GM12865 (cell line): Measurements from ENCODE around the gene LRRK1.

Experiments used
- DNase-seq: peaks from one replicate; pipeline ENCODE4 v3.0.0; 2010; ENCODE audit warnings: low read depth
- H3K4me3 ChIP-seq: 2 replicates; pipeline ENCODE4 v1.5.1; 2011; ENCODE audit warnings: mild to moderate bottlenecking, low read depth, low read length, control low read depth
- TF ChIP-seq, protein P1 (sequence below): IDR thresholded peaks from 2 replicates; pipeline ENCODE4 v1.5.1; 2011; ENCODE audit warnings: low read length, control low read depth, low read depth, inconsistent platforms; ENCODE audit not compliant: insufficient read depth; ENCODE audit errors: missing control alignments

The LRRK1 gene

DNA sequence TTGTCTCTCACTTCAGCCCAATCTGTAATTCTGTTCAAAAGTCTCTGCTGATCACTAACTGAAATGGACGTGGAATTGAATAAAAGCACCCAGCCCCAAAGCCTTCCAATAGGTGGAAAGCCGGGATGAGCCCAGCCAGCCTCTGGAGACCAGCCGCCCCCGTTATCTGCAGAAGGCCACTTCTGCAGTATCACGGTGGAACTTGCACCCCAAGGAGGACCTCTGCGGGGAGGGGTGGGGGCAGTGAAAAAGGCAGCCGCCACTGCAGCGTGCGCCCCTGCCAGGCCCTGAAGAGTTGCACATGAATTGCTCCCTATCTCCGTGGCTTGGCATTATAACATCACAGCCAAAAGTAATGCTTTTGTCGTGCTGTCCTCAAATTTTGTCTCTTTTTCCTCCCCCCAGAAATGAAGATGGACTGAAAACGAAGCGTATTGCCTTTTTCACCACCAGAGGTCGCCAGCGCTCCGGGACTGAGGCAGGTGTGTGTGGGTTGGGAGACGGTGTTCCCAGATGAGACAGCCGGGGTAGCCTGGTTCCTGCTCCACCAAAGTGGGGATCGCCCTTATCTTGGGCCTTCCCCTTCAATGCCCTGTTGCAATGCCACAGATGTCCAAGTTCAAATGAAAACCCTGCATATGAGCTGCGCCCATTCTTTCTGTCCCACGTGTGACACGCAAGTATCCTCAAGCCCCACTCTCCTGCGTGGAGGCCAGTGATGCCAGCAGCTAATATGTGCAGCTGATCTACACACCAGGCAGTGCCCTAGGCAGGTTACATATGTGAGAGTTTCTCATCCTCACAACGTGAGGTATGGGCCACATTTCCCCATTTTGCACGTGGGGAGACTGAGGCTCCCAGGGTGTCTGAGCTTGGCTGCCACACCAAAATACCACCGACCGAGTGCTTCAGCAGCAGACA lies 96.0 kb downstream of the LRRK1 start:
- TF ChIP-seq, protein P1, sequence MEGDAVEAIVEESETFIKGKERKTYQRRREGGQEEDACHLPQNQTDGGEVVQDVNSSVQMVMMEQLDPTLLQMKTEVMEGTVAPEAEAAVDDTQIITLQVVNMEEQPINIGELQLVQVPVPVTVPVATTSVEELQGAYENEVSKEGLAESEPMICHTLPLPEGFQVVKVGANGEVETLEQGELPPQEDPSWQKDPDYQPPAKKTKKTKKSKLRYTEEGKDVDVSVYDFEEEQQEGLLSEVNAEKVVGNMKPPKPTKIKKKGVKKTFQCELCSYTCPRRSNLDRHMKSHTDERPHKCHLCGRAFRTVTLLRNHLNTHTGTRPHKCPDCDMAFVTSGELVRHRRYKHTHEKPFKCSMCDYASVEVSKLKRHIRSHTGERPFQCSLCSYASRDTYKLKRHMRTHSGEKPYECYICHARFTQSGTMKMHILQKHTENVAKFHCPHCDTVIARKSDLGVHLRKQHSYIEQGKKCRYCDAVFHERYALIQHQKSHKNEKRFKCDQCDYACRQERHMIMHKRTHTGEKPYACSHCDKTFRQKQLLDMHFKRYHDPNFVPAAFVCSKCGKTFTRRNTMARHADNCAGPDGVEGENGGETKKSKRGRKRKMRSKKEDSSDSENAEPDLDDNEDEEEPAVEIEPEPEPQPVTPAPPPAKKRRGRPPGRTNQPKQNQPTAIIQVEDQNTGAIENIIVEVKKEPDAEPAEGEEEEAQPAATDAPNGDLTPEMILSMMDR = peak; percentile 91
- peak; percentile 70 for DNase-seq
- H3K4me3 ChIP-seq = no peak overlapping the region

DNA sequence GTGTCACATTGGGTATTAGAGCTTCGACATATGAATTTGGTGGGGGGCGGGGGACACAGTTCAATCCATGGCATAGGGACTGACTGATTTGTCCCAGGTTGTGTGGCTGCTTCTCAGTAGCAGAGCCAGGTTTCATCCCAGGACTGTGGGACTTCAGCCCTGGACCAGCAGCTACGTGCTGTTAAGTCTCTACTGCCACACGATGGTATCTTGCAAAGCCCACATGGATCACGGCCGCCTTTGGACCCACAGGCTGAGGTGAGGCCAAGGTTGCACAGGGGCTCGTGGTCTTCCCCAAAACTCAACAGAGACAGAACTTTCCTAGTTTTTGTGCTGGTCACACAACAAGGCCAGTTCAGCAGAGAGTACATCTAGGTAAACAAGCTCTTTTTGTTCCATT lies 97.4 kb downstream of the LRRK1 start:
- TF ChIP-seq, protein P1 = no peak
- H3K4me3 ChIP-seq = no peak overlapping the region
- no peak for DNase-seq

DNA sequence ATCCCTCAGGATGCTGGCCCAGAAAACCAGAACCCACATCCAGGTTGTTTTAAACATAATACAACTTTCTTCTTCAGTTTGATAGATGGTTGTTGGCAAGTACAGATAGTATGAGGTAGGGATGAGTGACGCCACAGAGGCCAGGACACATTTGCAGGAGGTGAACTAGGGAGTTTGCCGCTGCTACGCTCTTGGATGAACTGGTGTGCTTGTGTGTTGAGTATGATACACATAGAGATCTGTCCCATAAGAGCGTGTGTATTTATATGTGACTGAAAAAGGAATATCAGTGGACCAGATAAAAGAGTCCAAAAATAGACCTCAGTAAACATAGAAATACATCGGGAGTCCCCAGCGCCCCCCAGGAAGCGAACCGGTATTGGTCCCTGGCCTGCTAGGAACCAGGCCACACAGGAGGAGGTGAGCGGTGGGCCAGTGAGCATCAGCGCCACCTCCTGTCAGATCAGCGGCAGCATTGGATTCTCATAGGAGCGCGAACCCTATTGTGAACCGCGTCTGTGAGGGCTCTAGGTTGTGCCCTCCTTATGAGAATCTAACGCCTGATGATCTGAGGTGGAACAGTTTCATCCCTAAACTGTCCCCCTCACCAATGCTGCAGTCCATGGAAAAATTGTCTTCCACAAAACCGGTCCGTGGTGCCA lies 98.1 kb downstream of the LRRK1 start:
- TF ChIP-seq, protein P1 = no peak
- no peak for DNase-seq

DNA sequence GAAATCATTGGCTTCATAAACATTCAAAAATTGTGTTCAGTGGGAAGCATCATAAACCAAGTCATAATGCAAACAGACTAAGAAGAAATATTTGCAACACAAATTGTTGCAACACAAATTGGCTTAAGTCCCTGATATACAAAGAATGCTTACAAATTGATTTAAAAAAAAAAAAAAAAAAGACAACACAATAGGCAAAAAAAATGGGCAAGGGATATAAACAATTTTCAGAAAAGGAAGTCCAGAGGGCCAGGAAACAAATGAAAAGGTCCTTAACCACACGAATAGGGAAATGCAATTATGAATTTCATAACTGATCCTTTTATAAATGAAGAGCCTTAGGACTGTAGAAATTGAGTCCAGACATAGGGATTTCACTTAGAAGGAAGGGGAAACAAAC lies 98.9 kb downstream of the LRRK1 start:
- no peak for DNase-seq
- TF ChIP-seq, protein P1 = no peak
- no peak overlapping the region for H3K4me3 ChIP-seq

More for the DNA sequence above, 98.1 kb downstream of the LRRK1 start:
- H3K4me3 ChIP-seq = no peak overlapping the region

DNA sequence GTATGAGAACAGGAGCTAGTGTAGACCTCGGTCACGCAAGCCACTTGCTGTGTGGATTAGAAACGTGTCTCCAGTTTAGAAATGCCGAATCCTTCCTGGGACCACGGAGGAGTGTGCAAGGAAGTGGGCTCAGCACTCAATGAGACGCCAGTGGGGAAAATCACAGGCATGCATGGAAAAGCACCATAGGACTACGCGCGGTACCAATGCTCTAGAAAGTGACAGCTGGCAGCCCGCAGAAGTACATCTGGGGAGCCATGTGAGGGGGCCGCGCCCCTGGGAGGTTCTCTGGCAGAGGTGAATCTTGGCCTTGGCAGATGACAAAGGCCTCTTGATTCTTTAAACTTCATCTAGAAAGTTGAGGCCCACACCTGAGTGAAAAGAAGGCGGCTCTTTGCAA lies 99.3 kb downstream of the LRRK1 start:
- H3K4me3 ChIP-seq = no peak overlapping the region
- TF ChIP-seq, protein P1 = no peak
- no peak for DNase-seq

DNA sequence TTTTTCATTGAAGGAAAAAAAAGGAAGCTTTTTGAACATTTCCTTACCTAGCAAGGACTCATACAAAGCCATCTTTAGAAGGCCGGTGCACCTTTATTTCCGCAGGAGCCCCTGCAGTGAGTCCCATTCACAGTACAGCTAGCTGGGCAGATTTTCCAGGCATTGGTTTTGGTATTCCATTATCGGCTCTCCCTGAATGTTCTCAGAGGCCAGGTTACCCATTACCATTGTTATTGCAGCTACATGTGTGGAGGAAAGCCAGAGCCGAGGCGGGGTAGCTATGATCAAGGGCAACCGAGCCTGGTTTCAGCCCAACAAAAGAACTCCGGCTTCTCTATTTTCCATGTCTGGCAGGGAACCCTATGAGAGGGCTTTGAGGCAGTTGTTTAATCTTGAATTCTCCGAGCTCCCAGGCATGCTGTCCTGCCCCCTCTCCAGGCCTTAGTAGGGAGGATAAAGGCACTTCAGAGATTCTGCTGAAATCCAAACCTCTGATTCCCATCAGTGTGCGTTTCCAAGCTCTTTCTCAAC lies 100.3 kb downstream of the LRRK1 start:
- DNase-seq = no peak
- no peak overlapping the region for H3K4me3 ChIP-seq
- TF ChIP-seq, protein P1 = no peak
